PFSK-1 (cell line): ENCODE measurements around the gene NEXN.

Source experiments
- FOXP2 ChIP-seq: optimal IDR thresholded peaks from 2 replicates; pipeline ENCODE3; 2011; ENCODE audit warnings: borderline replicate concordance, control low read depth, inconsistent platforms; ENCODE audit not compliant: insufficient read depth; ENCODE audit errors: extremely low read length, extremely low read depth
- POLR2AphosphoS5 ChIP-seq: IDR thresholded peaks from 2 replicates; pipeline ENCODE4 v1.6.1; 2012; ENCODE audit warnings: low read depth, mild to moderate bottlenecking, control low read depth, low read length, moderate library complexity
- REST ChIP-seq, 2 experiments: IDR thresholded peaks; 2 replicates each; pipeline versions ENCODE4 v1.6.1 to v1.8.0; 2011 to 2012; ENCODE audit warnings: low read depth in 2 of 2, low read length in 2 of 2, control low read depth in 1 of 2, inconsistent platforms in 1 of 2, mild to moderate bottlenecking in 1 of 2, moderate library complexity in 1 of 2; ENCODE audit not compliant: insufficient read depth in 1 of 2
- SIN3A ChIP-seq: IDR thresholded peaks from 2 replicates; pipeline ENCODE4 v1.6.1; 2012; ENCODE audit warnings: mild to moderate bottlenecking, low read length, moderate library complexity, borderline replicate concordance; ENCODE audit not compliant: insufficient read depth
- TAF1 ChIP-seq: IDR thresholded peaks from 2 replicates; pipeline ENCODE4 v1.6.1; 2012; ENCODE audit warnings: low read length, control low read depth, borderline replicate concordance; ENCODE audit not compliant: insufficient read depth

NEXN gene

GRCh38 chr1:77850082-77850481, 38.3 kb upstream of the NEXN start:
- no peak for TF ChIP-seq TAF1
- TF ChIP-seq SIN3A = no peak
- no peak for TF ChIP-seq FOXP2
- TF ChIP-seq POLR2AphosphoS5 = no peak
- TF ChIP-seq REST (IDR thresholded peaks at IDR 0.05; ENCODE audit: insufficient read depth in 1 of 2, low read depth in 2 of 2, low read length in 2 of 2) = no peak

GRCh38 chr1:77857552-77857951, 30.9 kb upstream of the NEXN start:
- TF ChIP-seq FOXP2 (no peak), TAF1 (no peak), REST (IDR thresholded peaks at IDR 0.05; ENCODE audit: insufficient read depth in 1 of 2, low read depth in 2 of 2, low read length in 2 of 2) (no peak), SIN3A (no peak), POLR2AphosphoS5 (no peak)

- no peak for TF ChIP-seq TAF1
- TF ChIP-seq REST (IDR thresholded peaks at IDR 0.05; ENCODE audit: insufficient read depth in 1 of 2, low read depth in 2 of 2, low read length in 2 of 2) = no peak
- no peak for TF ChIP-seq SIN3A
- no peak for TF ChIP-seq FOXP2
- TF ChIP-seq POLR2AphosphoS5 = no peak
Measured at GRCh38 chr1:77858725-77859124, 29.7 kb upstream of the NEXN start.

GRCh38 chr1:77859248-77859647, 29.2 kb upstream of the NEXN start:
- no peak for TF ChIP-seq FOXP2

GRCh38 chr1:77866296-77866695, 22.1 kb upstream of the NEXN start:
- no peak for TF ChIP-seq FOXP2
- no peak for TF ChIP-seq TAF1
- no peak for TF ChIP-seq SIN3A
- no peak for TF ChIP-seq POLR2AphosphoS5
- no peak for TF ChIP-seq REST (IDR thresholded peaks at IDR 0.05; ENCODE audit: insufficient read depth in 1 of 2, low read depth in 2 of 2, low read length in 2 of 2)

- TF ChIP-seq SIN3A (no peak), FOXP2 (no peak), REST (IDR thresholded peaks at IDR 0.05; ENCODE audit: insufficient read depth in 1 of 2, low read depth in 2 of 2, low read length in 2 of 2) (no peak), TAF1 (no peak), POLR2AphosphoS5 (no peak)
Measured at GRCh38 chr1:77872645-77873044, 15.8 kb upstream of the NEXN start.
